Measurements from ENCODE around the gene SLC35F3. TPM values are rescaled to one million over a fixed set of nuclear protein-coding genes. Genes with fewer than 3 reads are reported as not detected.
A peak's percentile ranks its signal among the peaks of the same experiment; 100 is the strongest.

SLC35F3 gene
- total RNA-seq, 1 experiment from 2014 or later = not detected

DNA sequence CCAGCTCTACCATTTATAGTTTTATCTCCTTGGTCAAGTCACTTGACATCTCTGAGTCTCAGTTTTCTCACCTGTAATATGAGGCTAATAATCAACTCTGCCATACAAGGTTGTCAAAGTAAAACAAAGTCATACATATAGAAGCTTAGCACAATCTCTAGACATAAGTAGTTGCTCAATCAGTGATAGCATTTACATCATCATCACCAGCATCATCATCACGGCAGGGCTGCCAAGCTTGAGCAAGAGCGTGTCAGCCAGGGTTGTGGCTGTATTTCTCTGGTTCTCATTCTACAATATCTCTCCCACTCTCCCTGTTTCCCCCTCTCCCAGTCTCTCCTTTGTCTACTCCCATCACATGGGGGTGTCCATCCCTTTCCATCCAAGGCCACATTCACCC lies 427.0 kb downstream of the SLC35F3 start:
- Histone ChIP-seq H3K4me3 (ENCODE audit: low read length) (no peak overlapping the region), H3K4me1 (ENCODE audit: low read length) (no peaks in the 10 kb centered on the region), H3K36me3 (ENCODE audit: insufficient read depth, low read length) (no peaks in the 10 kb centered on the region), H3K27ac (ENCODE audit: low read length) (no peak overlapping the region), H3K9ac (ENCODE audit: low read length) (no peak overlapping the region), H3K4me2 (ENCODE audit: low read depth, low read length, poor library complexity, severe bottlenecking) (no peak overlapping the region), H4K20me1 (ENCODE audit: insufficient read depth, low read depth, low read length) (no peaks in the 10 kb centered on the region), H3K27me3 (ENCODE audit: low read length) (no peaks in the 10 kb centered on the region), H3K9me2 (replicated peaks; ENCODE audit: insufficient read depth, low read length) (no peaks in the 10 kb centered on the region), H3K79me2 (ENCODE audit: low read length) (no peaks in the 10 kb centered on the region), H3K9me3 (ENCODE audit: low read length) (no peaks in the 10 kb centered on the region), H2AFZ (ENCODE audit: low read length) (no peak overlapping the region)
- DNase-seq = peak; percentile 51

DNA sequence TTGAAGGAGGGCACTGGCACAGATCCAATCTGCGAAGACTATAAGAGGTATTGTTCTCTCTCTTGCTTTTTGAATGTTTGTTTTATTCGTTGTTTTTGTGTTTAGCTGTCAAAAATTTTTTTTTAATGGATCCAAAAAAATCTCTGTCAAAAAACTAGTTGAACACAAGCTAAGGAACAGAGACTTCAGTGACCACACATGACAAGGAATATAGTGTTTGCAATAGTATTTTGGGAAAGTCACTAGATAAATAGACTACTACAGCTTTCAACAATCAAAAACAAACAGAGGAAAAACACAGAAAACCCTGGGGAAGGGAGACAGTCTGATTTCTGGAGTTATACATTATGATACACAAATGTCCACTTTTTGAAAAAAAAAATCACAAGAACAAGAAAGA lies 431.9 kb downstream of the SLC35F3 start:
- H3K79me2 ChIP-seq (ENCODE audit: low read length) = no peaks in the 10 kb centered on the region
- no peaks in the 10 kb centered on the region for H3K9me3 ChIP-seq (ENCODE audit: low read length)
- H2AFZ ChIP-seq (ENCODE audit: low read length) = no peak overlapping the region
- no peak overlapping the region for H3K27ac ChIP-seq (ENCODE audit: low read length)
- DNase-seq = no peak
- H3K9ac ChIP-seq (ENCODE audit: low read length) = no peak overlapping the region
- no peak overlapping the region for H3K4me2 ChIP-seq (ENCODE audit: low read depth, low read length, poor library complexity, severe bottlenecking)
- H3K27me3 ChIP-seq (ENCODE audit: low read length) = no peaks in the 10 kb centered on the region
- no peak overlapping the region for H3K4me3 ChIP-seq (ENCODE audit: low read length)
- no peaks in the 10 kb centered on the region for H3K36me3 ChIP-seq (ENCODE audit: insufficient read depth, low read length)
- no peaks in the 10 kb centered on the region for H3K9me2 ChIP-seq (replicated peaks; ENCODE audit: insufficient read depth, low read length)
- H3K4me1 ChIP-seq (ENCODE audit: low read length) = no peaks in the 10 kb centered on the region
- H4K20me1 ChIP-seq (ENCODE audit: insufficient read depth, low read depth, low read length) = no peaks in the 10 kb centered on the region

- H3K27ac ChIP-seq (ENCODE audit: low read length) = no peak overlapping the region
- no peaks in the 10 kb centered on the region for H3K4me1 ChIP-seq (ENCODE audit: low read length)
- H3K9me3 ChIP-seq (ENCODE audit: low read length) = no peaks in the 10 kb centered on the region
- H3K9ac ChIP-seq (ENCODE audit: low read length) = no peak overlapping the region
- no peaks in the 10 kb centered on the region for H3K79me2 ChIP-seq (ENCODE audit: low read length)
- no peaks in the 10 kb centered on the region for H4K20me1 ChIP-seq (ENCODE audit: insufficient read depth, low read depth, low read length)
- H3K4me2 ChIP-seq (ENCODE audit: low read depth, low read length, poor library complexity, severe bottlenecking) = no peak overlapping the region
- no peak for DNase-seq
- H3K9me2 ChIP-seq (replicated peaks; ENCODE audit: insufficient read depth, low read length) = no peaks in the 10 kb centered on the region
- H3K36me3 ChIP-seq (ENCODE audit: insufficient read depth, low read length) = no peaks in the 10 kb centered on the region
- H3K27me3 ChIP-seq (ENCODE audit: low read length) = no peaks in the 10 kb centered on the region
- no peak overlapping the region for H3K4me3 ChIP-seq (ENCODE audit: low read length)
- no peak overlapping the region for H2AFZ ChIP-seq (ENCODE audit: low read length)
These were observed 432.8 kb downstream of the SLC35F3 start for GRCh38 chr1:234337233-234337632.

GRCh38 chr1:234340528-234340927 lies 436.1 kb downstream of the SLC35F3 start:
- no peak overlapping the region for H3K4me2 ChIP-seq (ENCODE audit: low read depth, low read length, poor library complexity, severe bottlenecking)
- no peaks in the 10 kb centered on the region for H3K9me2 ChIP-seq (replicated peaks; ENCODE audit: insufficient read depth, low read length)
- H3K36me3 ChIP-seq (ENCODE audit: insufficient read depth, low read length) = no peaks in the 10 kb centered on the region
- no peaks in the 10 kb centered on the region for H3K79me2 ChIP-seq (ENCODE audit: low read length)
- H4K20me1 ChIP-seq (ENCODE audit: insufficient read depth, low read depth, low read length) = no peaks in the 10 kb centered on the region
- no peaks in the 10 kb centered on the region for H3K27me3 ChIP-seq (ENCODE audit: low read length)
- no peak for DNase-seq
- H3K4me1 ChIP-seq (ENCODE audit: low read length) = no peaks in the 10 kb centered on the region
- H3K4me3 ChIP-seq (ENCODE audit: low read length) = no peak overlapping the region
- no peak overlapping the region for H3K27ac ChIP-seq (ENCODE audit: low read length)
- no peak overlapping the region for H3K9ac ChIP-seq (ENCODE audit: low read length)
- H3K9me3 ChIP-seq (ENCODE audit: low read length) = no peaks in the 10 kb centered on the region
- H2AFZ ChIP-seq (ENCODE audit: low read length) = no peak overlapping the region

DNA sequence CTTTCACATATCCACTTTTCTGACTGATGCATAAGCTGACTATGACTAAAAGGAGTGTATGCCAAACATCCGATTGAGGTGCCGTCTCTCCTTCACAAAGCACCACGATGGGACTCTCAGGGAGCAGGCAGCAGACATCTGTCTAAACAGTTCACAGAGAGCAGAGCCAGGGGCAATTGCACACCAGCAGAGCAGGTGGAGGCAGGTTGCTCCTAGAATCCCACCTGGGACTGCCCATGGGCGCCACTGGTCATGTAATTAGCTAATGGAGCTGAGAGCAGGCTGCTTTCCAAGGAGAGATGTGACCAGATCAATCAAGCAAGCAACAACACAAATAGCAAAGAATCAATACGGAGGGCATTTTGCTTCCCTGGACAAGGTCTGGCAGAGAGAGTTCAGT lies 438.3 kb downstream of the SLC35F3 start:
- Histone ChIP-seq H3K79me2 (ENCODE audit: low read length) (no peaks in the 10 kb centered on the region), H3K36me3 (ENCODE audit: insufficient read depth, low read length) (no peaks in the 10 kb centered on the region), H3K9me2 (replicated peaks; ENCODE audit: insufficient read depth, low read length) (no peaks in the 10 kb centered on the region), H3K4me3 (ENCODE audit: low read length) (no peak overlapping the region), H3K9me3 (ENCODE audit: low read length) (no peaks in the 10 kb centered on the region), H3K9ac (ENCODE audit: low read length) (no peak overlapping the region), H3K27ac (ENCODE audit: low read length) (no peak overlapping the region), H3K4me1 (ENCODE audit: low read length) (no peaks in the 10 kb centered on the region), H2AFZ (ENCODE audit: low read length) (no peak overlapping the region), H3K4me2 (ENCODE audit: low read depth, low read length, poor library complexity, severe bottlenecking) (no peak overlapping the region), H4K20me1 (ENCODE audit: insufficient read depth, low read depth, low read length) (no peaks in the 10 kb centered on the region), H3K27me3 (ENCODE audit: low read length) (no peaks in the 10 kb centered on the region)
- DNase-seq = no peak

GRCh38 chr1:234345237-234345636 lies 440.8 kb downstream of the SLC35F3 start:
- DNase-seq = no peak
- H3K4me3 ChIP-seq (ENCODE audit: low read length) = no peak overlapping the region
- no peaks in the 10 kb centered on the region for H3K27me3 ChIP-seq (ENCODE audit: low read length)
- H4K20me1 ChIP-seq (ENCODE audit: insufficient read depth, low read depth, low read length) = no peaks in the 10 kb centered on the region
- no peaks in the 10 kb centered on the region for H3K9me2 ChIP-seq (replicated peaks; ENCODE audit: insufficient read depth, low read length)
- no peak overlapping the region for H2AFZ ChIP-seq (ENCODE audit: low read length)
- no peaks in the 10 kb centered on the region for H3K79me2 ChIP-seq (ENCODE audit: low read length)
- H3K4me1 ChIP-seq (ENCODE audit: low read length) = no peaks in the 10 kb centered on the region
- H3K36me3 ChIP-seq (ENCODE audit: insufficient read depth, low read length) = no peaks in the 10 kb centered on the region
- H3K9me3 ChIP-seq (ENCODE audit: low read length) = no peaks in the 10 kb centered on the region
- no peak overlapping the region for H3K9ac ChIP-seq (ENCODE audit: low read length)
- no peak overlapping the region for H3K4me2 ChIP-seq (ENCODE audit: low read depth, low read length, poor library complexity, severe bottlenecking)
- no peak overlapping the region for H3K27ac ChIP-seq (ENCODE audit: low read length)

DNA sequence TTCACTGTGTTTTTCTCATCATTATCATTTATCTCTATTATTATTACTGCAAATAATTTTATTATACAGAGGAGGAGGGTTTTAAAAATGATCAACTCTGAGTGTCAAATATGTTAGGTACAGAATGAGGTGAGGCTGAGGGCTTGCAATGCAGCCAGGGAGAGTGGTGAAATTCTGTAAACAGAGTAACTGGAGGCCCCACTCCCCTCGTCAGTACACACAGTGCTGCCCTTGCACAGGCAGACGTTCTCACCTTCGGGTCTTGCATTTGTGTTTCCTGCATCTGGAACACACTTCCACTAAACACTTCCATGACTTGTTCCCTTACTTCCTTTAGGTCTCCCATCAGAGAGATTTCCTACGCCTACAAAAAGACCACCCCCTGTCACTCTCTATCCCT lies 444.5 kb downstream of the SLC35F3 start:
- no peaks in the 10 kb centered on the region for H3K4me1 ChIP-seq (ENCODE audit: low read length)
- H2AFZ ChIP-seq (ENCODE audit: low read length) = no peak overlapping the region
- no peak overlapping the region for H3K4me2 ChIP-seq (ENCODE audit: low read depth, low read length, poor library complexity, severe bottlenecking)
- no peaks in the 10 kb centered on the region for H3K36me3 ChIP-seq (ENCODE audit: insufficient read depth, low read length)
- no peaks in the 10 kb centered on the region for H3K9me3 ChIP-seq (ENCODE audit: low read length)
- H3K27ac ChIP-seq (ENCODE audit: low read length) = no peak overlapping the region
- no peaks in the 10 kb centered on the region for H3K79me2 ChIP-seq (ENCODE audit: low read length)
- DNase-seq = no peak
- H3K4me3 ChIP-seq (ENCODE audit: low read length) = no peak overlapping the region
- H3K27me3 ChIP-seq (ENCODE audit: low read length) = no peaks in the 10 kb centered on the region
- H3K9ac ChIP-seq (ENCODE audit: low read length) = no peak overlapping the region
- H4K20me1 ChIP-seq (ENCODE audit: insufficient read depth, low read depth, low read length) = no peaks in the 10 kb centered on the region
- no peaks in the 10 kb centered on the region for H3K9me2 ChIP-seq (replicated peaks; ENCODE audit: insufficient read depth, low read length)

DNA sequence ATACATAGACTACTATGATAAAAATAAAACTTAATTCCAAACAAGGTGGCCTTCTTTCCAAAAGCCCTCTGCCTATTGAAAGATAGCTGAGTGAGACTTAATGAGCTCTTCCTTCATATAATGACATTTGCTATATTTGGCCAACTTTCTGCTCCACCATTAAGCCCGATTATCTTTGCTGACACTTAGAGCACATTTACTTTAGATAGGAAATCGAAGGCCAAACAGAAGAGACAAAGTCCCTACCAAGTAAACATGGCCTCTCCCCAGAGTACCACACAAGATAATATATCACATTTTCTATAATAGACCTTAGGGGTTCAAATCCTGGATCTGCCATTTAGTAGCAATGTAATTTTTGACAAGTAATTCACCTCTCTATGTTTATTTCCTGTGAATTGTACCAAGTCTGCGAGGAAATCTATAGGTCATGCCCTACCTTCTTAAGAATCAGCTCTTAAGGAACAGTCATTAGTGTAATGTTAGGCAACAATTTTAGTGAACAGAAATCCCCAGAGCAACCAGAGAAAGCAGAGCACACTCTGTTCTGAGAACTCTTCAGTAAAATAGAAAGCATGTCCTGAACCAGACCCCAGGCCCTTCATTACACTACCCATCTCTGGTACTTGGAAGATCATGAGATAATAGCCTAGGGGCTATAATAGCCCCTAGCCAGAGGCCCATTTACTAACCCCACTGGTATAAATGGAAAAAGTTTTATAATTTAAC lies 451.5 kb downstream of the SLC35F3 start:
- H2AFZ ChIP-seq (ENCODE audit: low read length) = no peak overlapping the region
- DNase-seq = no peak
- H3K79me2 ChIP-seq (ENCODE audit: low read length) = no peaks in the 10 kb centered on the region
- no peaks in the 10 kb centered on the region for H3K27me3 ChIP-seq (ENCODE audit: low read length)
- H3K27ac ChIP-seq (ENCODE audit: low read length) = no peak overlapping the region
- no peaks in the 10 kb centered on the region for H3K36me3 ChIP-seq (ENCODE audit: insufficient read depth, low read length)
- H3K4me3 ChIP-seq (ENCODE audit: low read length) = no peak overlapping the region
- H3K4me1 ChIP-seq (ENCODE audit: low read length) = peaks cover 6% of the 10 kb centered on the region; the same call in 1 of the 2 replicates
- no peak overlapping the region for H3K4me2 ChIP-seq (ENCODE audit: low read depth, low read length, poor library complexity, severe bottlenecking)
- H3K9ac ChIP-seq (ENCODE audit: low read length) = no peak overlapping the region
- no peaks in the 10 kb centered on the region for H4K20me1 ChIP-seq (ENCODE audit: insufficient read depth, low read depth, low read length)
- no peaks in the 10 kb centered on the region for H3K9me3 ChIP-seq (ENCODE audit: low read length)
- no peaks in the 10 kb centered on the region for H3K9me2 ChIP-seq (replicated peaks; ENCODE audit: insufficient read depth, low read length)

Data from Karpas-422 (cell line).